H9 (cell line): Measurements from ENCODE around the gene DSCAM. TPM values are rescaled to one million over a fixed set of nuclear protein-coding genes. Genes with fewer than 3 reads are reported as not detected.

ENCODE experiments used
- DNase-seq: peaks from one replicate; pipeline ENCODE4 v3.0.0-alpha.2; 2017
- H2AFZ ChIP-seq: one replicate; pipeline ENCODE4 v1.6.1; 2013; ENCODE audit warnings: mild to moderate bottlenecking, low read length, control low read depth, moderate library complexity
- H2AK5ac ChIP-seq: 2 replicates; pipeline ENCODE4 v1.6.1; 2013; ENCODE audit warnings: low read length, control low read depth, mixed read lengths; ENCODE audit not compliant: insufficient read length
- H2BK120ac ChIP-seq: one replicate; pipeline ENCODE4 v1.6.1; 2013; ENCODE audit warnings: low read depth, mild to moderate bottlenecking, low read length, control low read depth, inconsistent platforms; ENCODE audit not compliant: poor library complexity, severe bottlenecking
- H2BK12ac ChIP-seq: 2 replicates; pipeline ENCODE4 v1.6.1; 2013; ENCODE audit warnings: low read length, control low read depth, mixed read lengths, low read depth; ENCODE audit not compliant: insufficient read length
- H2BK15ac ChIP-seq: 2 replicates; pipeline ENCODE4 v1.6.1; 2013; ENCODE audit warnings: low read depth, low read length, control low read depth
- H2BK20ac ChIP-seq: one replicate; pipeline ENCODE4 v1.6.1; 2013; ENCODE audit warnings: low read depth, mild to moderate bottlenecking, low read length, control low read depth, inconsistent platforms; ENCODE audit not compliant: poor library complexity, severe bottlenecking
- H2BK5ac ChIP-seq: 2 replicates; pipeline ENCODE4 v1.6.1; 2013; ENCODE audit warnings: low read length, control low read depth, mixed read lengths; ENCODE audit not compliant: insufficient read length
- H3K14ac ChIP-seq: 2 replicates; pipeline ENCODE4 v1.6.1; 2013; ENCODE audit warnings: low read length, control low read depth; ENCODE audit not compliant: insufficient read depth
- H3K18ac ChIP-seq: 2 replicates; pipeline ENCODE4 v1.6.1; 2013; ENCODE audit warnings: low read depth, mild to moderate bottlenecking, mixed read lengths, low read length, control low read depth; ENCODE audit not compliant: insufficient read length
- H3K23ac ChIP-seq: 2 replicates; pipeline ENCODE4 v1.6.1; 2013; ENCODE audit warnings: low read length, control low read depth, mixed read lengths, low read depth; ENCODE audit not compliant: insufficient read length
- H3K23me2 ChIP-seq: 2 replicates; pipeline ENCODE4 v1.6.1; 2013; ENCODE audit warnings: low read depth, mild to moderate bottlenecking, mixed read lengths, low read length, control low read depth; ENCODE audit not compliant: insufficient read length, poor library complexity, severe bottlenecking
- H3K27ac ChIP-seq: 2 replicates; pipeline ENCODE4 v1.5.1; 2013; ENCODE audit warnings: low read length, control low read depth, mixed read lengths, low read depth; ENCODE audit not compliant: insufficient read length
- H3K27me3 ChIP-seq: 2 replicates; pipeline ENCODE4 v1.6.1; 2013; ENCODE audit warnings: low read length, control low read depth, inconsistent platforms; ENCODE audit not compliant: insufficient read depth
- H3K4ac ChIP-seq: 2 replicates; pipeline ENCODE4 v1.6.1; 2013; ENCODE audit warnings: low read depth, mild to moderate bottlenecking, control low read depth, inconsistent platforms, low read length, moderate library complexity
- H3K4me1 ChIP-seq: 2 replicates; pipeline ENCODE4 v1.6.1; 2013; ENCODE audit warnings: low read length, control low read depth, inconsistent platforms; ENCODE audit not compliant: insufficient read depth
- H3K4me2 ChIP-seq: 2 replicates; pipeline ENCODE4 v1.6.1; 2013; ENCODE audit warnings: low read length, control low read depth, mixed read lengths; ENCODE audit not compliant: insufficient read length, insufficient read depth
- H3K56ac ChIP-seq: 2 replicates; pipeline ENCODE4 v1.6.1; 2013; ENCODE audit warnings: low read depth, mild to moderate bottlenecking, mixed read lengths, low read length, control low read depth; ENCODE audit not compliant: insufficient read length
- H3K79me1 ChIP-seq: 2 replicates; pipeline ENCODE4 v1.6.1; 2013; ENCODE audit warnings: low read depth, mild to moderate bottlenecking, moderate library complexity, low read length, control low read depth, inconsistent platforms; ENCODE audit not compliant: insufficient read depth, poor library complexity, severe bottlenecking
- H3K79me2 ChIP-seq: 2 replicates; pipeline ENCODE4 v1.6.1; 2013; ENCODE audit warnings: low read length, control low read depth, inconsistent platforms; ENCODE audit not compliant: insufficient read depth
- H3K9ac ChIP-seq: 2 replicates; pipeline ENCODE4 v1.6.1; 2013; ENCODE audit warnings: low read length, control low read depth, mixed read lengths; ENCODE audit not compliant: insufficient read length; ENCODE audit errors: extremely low read depth
- H3K9me3 ChIP-seq: one replicate; pipeline ENCODE4 v1.6.1; 2013; ENCODE audit warnings: low read depth, low read length, inconsistent platforms; ENCODE audit not compliant: control insufficient read depth
- H3T11ph ChIP-seq: one replicate; pipeline ENCODE4 v1.6.1; 2013; ENCODE audit warnings: mild to moderate bottlenecking, low read length, control low read depth, inconsistent platforms
- H4K20me1 ChIP-seq: one replicate; pipeline ENCODE4 v1.6.1; 2013; ENCODE audit not compliant: control insufficient read depth, insufficient read length, insufficient read depth
- H4K5ac ChIP-seq: 2 replicates; pipeline ENCODE4 v1.6.1; 2013; ENCODE audit warnings: low read depth, mild to moderate bottlenecking, mixed read lengths, low read length, control low read depth; ENCODE audit not compliant: insufficient read length
- H4K8ac ChIP-seq: replicated peaks from 2 replicates; pipeline ENCODE4 v1.6.1; 2013; ENCODE audit warnings: low read length, control low read depth, mixed read lengths, low read depth; ENCODE audit not compliant: insufficient read length
- H4K91ac ChIP-seq: 2 replicates; pipeline ENCODE4 v1.6.1; 2013; ENCODE audit warnings: low read depth, mild to moderate bottlenecking, moderate library complexity, mixed read lengths, low read length, control low read depth; ENCODE audit not compliant: insufficient read length
- H3K27ac Mint-ChIP-seq, 3 experiments: 2 replicates in 2 of 3; 3 replicates in 1 of 3; pipeline ENCODE4 v1.8.0; 2020 to 2021; ENCODE audit warnings: mixed read lengths in 3 of 3, mild to moderate bottlenecking in 1 of 3, moderate library complexity in 1 of 3
- H3K27me3 Mint-ChIP-seq: 2 replicates; pipeline ENCODE4 v1.8.0; 2021; ENCODE audit warnings: low read depth, mild to moderate bottlenecking, moderate library complexity, mixed read lengths
- H3K36me3 Mint-ChIP-seq, 3 experiments: 2 replicates in 2 of 3; 3 replicates in 1 of 3; pipeline ENCODE4 v1.8.0; 2020 to 2021; ENCODE audit warnings: low read depth in 3 of 3, mixed read lengths in 3 of 3; ENCODE audit not compliant: insufficient read depth in 1 of 3
- H3K4me1 Mint-ChIP-seq, 2 experiments: 2 replicates each; pipeline ENCODE4 v1.8.0; 2020; ENCODE audit warnings: mixed read lengths in 2 of 2
- H3K4me3 Mint-ChIP-seq, 2 experiments: 2 replicates in 1 of 2; 3 replicates in 1 of 2; pipeline ENCODE4 v1.8.0; 2020 to 2021; ENCODE audit warnings: mild to moderate bottlenecking in 2 of 2, mixed read lengths in 2 of 2, moderate library complexity in 1 of 2
- H3K9me3 Mint-ChIP-seq, 2 experiments: 2 replicates in 1 of 2; 3 replicates in 1 of 2; pipeline ENCODE4 v1.8.0; 2020; ENCODE audit warnings: mild to moderate bottlenecking in 2 of 2, mixed read lengths in 2 of 2, moderate library complexity in 1 of 2
- WGBS: extraction: QIAGEN DNeasy Blood & Tissue Kit; methylation state at CpG from one replicate; pipeline ENCODE4 v1.1.7; 2013; ENCODE audit warnings: missing lambda C conversion rate, low lambda C conversion rate, mixed read lengths; ENCODE audit not compliant: insufficient read length; ENCODE audit errors: extremely low coverage; 5-methylcytosine and 5-hydroxymethylcytosine counted together
- total RNA-seq: library from RNA; stranded (reverse); gene quantifications from 2 replicates; pipeline ENCODE4 v1.2.1, GENCODE V29; 2021
- TF ChIP-seq, protein P1 (sequence below): fragments of 200-600 bp; sonication (generic); conservative IDR thresholded peaks from 3 replicates; pipeline ENCODE4 v1.8.0; 2021; ENCODE audit warnings: antibody characterized with exemption, mild to moderate bottlenecking

Gene DSCAM
- total RNA-seq, 1 experiment from 2014 or later = 0.17 TPM

DNA sequence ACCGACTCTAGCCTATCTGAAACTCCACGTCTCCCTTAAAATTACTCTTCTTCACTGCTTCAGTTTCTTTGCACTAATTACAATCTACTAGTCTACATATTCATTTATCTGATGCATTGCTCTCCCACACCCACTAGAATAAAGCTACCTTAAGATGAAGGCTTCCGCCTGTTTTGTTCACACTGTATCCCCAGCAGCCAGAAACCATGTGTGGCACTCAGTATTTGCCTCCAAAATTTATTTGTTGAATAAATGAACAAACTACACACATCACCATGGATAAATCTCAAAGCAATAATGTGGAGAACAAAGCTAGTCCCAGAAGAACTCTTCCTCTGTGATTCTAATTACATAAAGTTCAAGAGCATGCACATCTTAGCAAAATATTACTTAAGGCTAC is 95.7 kb downstream of the DSCAM start:
- Mint-ChIP-seq H3K36me3 (no peaks in the 10 kb centered on the region), H3K27me3 (peaks cover 2% of the 10 kb centered on the region; the same call in 1 of the 2 replicates), H3K27ac (no peak overlapping the region), H3K9me3 (no peaks in the 10 kb centered on the region), H3K4me1 (no peaks in the 10 kb centered on the region), H3K4me3 (no peak overlapping the region)
- no peak overlapping the region for H3T11ph ChIP-seq
- no peaks in the 10 kb centered on the region for H3K27me3 ChIP-seq
- no peak overlapping the region for H2BK120ac ChIP-seq
- H2AFZ ChIP-seq = no peak overlapping the region
- no CpG with 5 or more reads among the region's 3 CpGs for WGBS
- no peak overlapping the region for H2BK15ac ChIP-seq
- no peaks in the 10 kb centered on the region for H3K23me2 ChIP-seq
- H2AK5ac ChIP-seq = no peak overlapping the region
- no peak overlapping the region for H3K56ac ChIP-seq
- no peaks in the 10 kb centered on the region for H4K20me1 ChIP-seq
- no peak overlapping the region for H3K9ac ChIP-seq
- H3K4me1 ChIP-seq = no peaks in the 10 kb centered on the region; the same call in 1 of the 2 replicates
- no peak overlapping the region for H3K4me2 ChIP-seq
- no peaks in the 10 kb centered on the region for H3K9me3 ChIP-seq
- H3K79me2 ChIP-seq = no peaks in the 10 kb centered on the region
- H2BK5ac ChIP-seq = no peak overlapping the region
- TF ChIP-seq, protein P1, sequence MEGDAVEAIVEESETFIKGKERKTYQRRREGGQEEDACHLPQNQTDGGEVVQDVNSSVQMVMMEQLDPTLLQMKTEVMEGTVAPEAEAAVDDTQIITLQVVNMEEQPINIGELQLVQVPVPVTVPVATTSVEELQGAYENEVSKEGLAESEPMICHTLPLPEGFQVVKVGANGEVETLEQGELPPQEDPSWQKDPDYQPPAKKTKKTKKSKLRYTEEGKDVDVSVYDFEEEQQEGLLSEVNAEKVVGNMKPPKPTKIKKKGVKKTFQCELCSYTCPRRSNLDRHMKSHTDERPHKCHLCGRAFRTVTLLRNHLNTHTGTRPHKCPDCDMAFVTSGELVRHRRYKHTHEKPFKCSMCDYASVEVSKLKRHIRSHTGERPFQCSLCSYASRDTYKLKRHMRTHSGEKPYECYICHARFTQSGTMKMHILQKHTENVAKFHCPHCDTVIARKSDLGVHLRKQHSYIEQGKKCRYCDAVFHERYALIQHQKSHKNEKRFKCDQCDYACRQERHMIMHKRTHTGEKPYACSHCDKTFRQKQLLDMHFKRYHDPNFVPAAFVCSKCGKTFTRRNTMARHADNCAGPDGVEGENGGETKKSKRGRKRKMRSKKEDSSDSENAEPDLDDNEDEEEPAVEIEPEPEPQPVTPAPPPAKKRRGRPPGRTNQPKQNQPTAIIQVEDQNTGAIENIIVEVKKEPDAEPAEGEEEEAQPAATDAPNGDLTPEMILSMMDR = no peak
- no peak for DNase-seq
- H3K27ac ChIP-seq = no peak overlapping the region
- no peak overlapping the region for H2BK12ac ChIP-seq
- H4K91ac ChIP-seq = no peak overlapping the region
- no peak overlapping the region for H3K14ac ChIP-seq
- no peaks in the 10 kb centered on the region for H3K79me1 ChIP-seq
- no peak overlapping the region for H3K18ac ChIP-seq
- no peak overlapping the region for H2BK20ac ChIP-seq
- no peak overlapping the region for H3K23ac ChIP-seq
- H4K8ac ChIP-seq = no peak overlapping the region
- H4K5ac ChIP-seq = no peak overlapping the region
- H3K4ac ChIP-seq = no peak overlapping the region
